ENCODE data around the gene DNAI7. TPM values are rescaled to one million over a fixed set of nuclear protein-coding genes. Genes with fewer than 3 reads are reported as not detected.

The DNAI7 gene
- total RNA-seq, 2 donors from 2014 or later = not detected

DNA sequence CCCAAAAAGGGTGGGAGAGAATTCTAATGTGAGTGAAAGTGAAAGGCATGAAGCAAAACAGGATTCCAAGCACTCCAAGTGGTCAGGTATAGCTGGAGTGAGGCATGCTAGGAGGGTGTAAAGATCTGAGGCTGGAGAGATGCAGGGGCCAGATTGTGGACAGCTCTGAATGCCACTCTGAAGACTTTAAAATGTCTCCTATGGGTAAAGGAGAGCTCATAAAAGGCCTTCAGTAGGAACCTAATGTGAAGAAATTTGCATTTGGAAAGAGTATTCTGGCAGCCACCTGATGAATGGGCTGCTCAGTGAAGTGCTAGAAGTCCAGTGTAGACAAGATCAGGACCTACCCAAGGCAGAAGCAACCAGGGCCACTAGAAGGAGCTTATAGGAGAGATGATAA is 68.9 kb downstream of the DNAI7 start:
- no peak overlapping the region for H3K27ac ChIP-seq
- no peaks in the 10 kb centered on the region for H3K27me3 ChIP-seq
- H3K9ac ChIP-seq (ENCODE audit: low read depth in 2 of 2, low read length in 2 of 2) = no peak overlapping the region
- no peaks in the 10 kb centered on the region for H3K36me3 ChIP-seq
- H3K9me3 ChIP-seq = no peaks in the 10 kb centered on the region
- no peak for TF ChIP-seq CTCF (IDR thresholded peaks at IDR 0.05)
- no peak for DNase-seq
- H3K4me1 ChIP-seq = no peaks in the 10 kb centered on the region
- intact Hi-C loops (cut with DNase I) = no loop called here
- H3K4me3 ChIP-seq = no peak overlapping the region

GRCh38 chr12:25124493-25124892 is 70.5 kb downstream of the DNAI7 start:
- H3K27me3 ChIP-seq = no peaks in the 10 kb centered on the region
- no peaks in the 10 kb centered on the region for H3K9me3 ChIP-seq
- intact Hi-C loops (cut with DNase I) = no loop called here
- H3K9ac ChIP-seq (ENCODE audit: low read depth in 2 of 2, low read length in 2 of 2) = no peak overlapping the region
- no peak for DNase-seq
- TF ChIP-seq CTCF (IDR thresholded peaks at IDR 0.05) = no peak
- H3K4me1 ChIP-seq = no peaks in the 10 kb centered on the region
- H3K27ac ChIP-seq = no peak overlapping the region
- H3K36me3 ChIP-seq = no peaks in the 10 kb centered on the region
- no peak overlapping the region for H3K4me3 ChIP-seq

DNA sequence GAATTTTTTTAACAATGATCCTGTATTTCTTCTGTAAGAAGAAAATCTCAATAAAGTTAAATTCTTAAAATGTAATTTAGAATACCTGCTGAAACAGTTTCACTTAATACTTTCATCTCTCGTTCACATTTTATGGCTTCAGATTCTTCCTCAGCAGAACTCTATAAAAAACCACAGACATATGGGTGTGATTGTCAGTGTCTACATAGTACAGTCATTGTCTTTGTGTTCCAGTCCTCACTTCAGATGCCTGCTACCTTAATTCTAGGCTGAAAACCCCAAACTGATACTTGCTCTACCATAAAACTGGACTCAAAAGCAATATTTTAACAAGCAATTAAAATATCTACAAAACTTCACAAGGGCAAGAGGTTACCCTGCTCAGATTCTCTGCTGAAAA is 71.8 kb downstream of the DNAI7 start:
- intact Hi-C loops (cut with DNase I) = no loop called here
- H3K27ac ChIP-seq = no peak overlapping the region
- H3K9me3 ChIP-seq = no peaks in the 10 kb centered on the region
- no peaks in the 10 kb centered on the region for H3K36me3 ChIP-seq
- H3K27me3 ChIP-seq = no peaks in the 10 kb centered on the region
- no peak for TF ChIP-seq CTCF (IDR thresholded peaks at IDR 0.05)
- no peaks in the 10 kb centered on the region for H3K4me1 ChIP-seq
- no peak for DNase-seq
- no peak overlapping the region for H3K4me3 ChIP-seq
- H3K9ac ChIP-seq (ENCODE audit: low read depth in 2 of 2, low read length in 2 of 2) = no peak overlapping the region

DNA sequence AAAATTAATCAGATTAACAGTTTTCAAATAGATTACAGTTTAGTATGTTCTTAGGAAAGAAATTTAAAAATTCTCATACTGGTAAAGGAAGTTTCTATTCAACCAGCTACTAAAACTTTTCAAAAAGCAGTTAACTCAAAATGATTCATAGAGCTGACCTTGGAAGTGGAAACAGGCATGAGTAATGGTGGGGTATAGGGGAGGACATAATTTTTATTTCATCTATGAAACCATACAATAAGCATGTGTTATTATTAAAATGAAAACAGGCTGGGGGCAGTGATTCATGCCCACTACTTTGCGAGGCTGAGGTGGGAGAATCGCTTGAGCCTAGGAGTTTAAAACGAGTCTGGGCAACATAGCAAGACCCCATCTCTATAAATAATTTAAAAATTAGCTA is 73.0 kb downstream of the DNAI7 start:
- TF ChIP-seq CTCF (IDR thresholded peaks at IDR 0.05) = no peak
- Histone ChIP-seq H3K36me3 (no peaks in the 10 kb centered on the region), H3K9ac (ENCODE audit: low read depth in 2 of 2, low read length in 2 of 2) (no peak overlapping the region), H3K27ac (no peak overlapping the region), H3K27me3 (no peaks in the 10 kb centered on the region), H3K4me1 (no peaks in the 10 kb centered on the region), H3K4me3 (no peak overlapping the region), H3K9me3 (no peaks in the 10 kb centered on the region)
- intact Hi-C loops (cut with DNase I) = no loop called here
- no peak for DNase-seq

DNA sequence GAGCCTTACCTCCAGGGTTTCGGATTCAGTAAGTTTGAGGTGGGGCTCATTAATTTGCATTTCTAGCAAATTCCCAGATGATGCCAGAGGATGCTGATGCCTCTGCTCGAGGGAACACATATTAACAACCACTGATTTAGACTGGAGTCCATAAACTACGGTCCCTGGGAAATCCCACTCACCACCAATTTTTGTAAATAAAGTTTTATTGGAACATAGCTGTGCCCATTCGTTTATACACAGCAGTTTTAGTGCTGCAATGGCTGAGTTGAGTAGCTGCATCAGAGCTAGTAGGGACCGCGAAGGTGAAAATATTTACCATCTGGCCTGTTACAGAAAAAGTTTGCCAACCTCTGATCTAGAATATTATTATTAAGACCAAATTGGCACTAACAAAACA is 73.8 kb downstream of the DNAI7 start:
- no peak for DNase-seq
- Histone ChIP-seq H3K9me3 (no peaks in the 10 kb centered on the region), H3K4me3 (no peak overlapping the region), H3K27ac (no peak overlapping the region), H3K4me1 (no peaks in the 10 kb centered on the region), H3K36me3 (no peaks in the 10 kb centered on the region), H3K27me3 (no peaks in the 10 kb centered on the region), H3K9ac (ENCODE audit: low read depth in 2 of 2, low read length in 2 of 2) (no peak overlapping the region)
- TF ChIP-seq CTCF (IDR thresholded peaks at IDR 0.05) = no peak
- intact Hi-C loops (cut with DNase I) = no loop called here

DNA sequence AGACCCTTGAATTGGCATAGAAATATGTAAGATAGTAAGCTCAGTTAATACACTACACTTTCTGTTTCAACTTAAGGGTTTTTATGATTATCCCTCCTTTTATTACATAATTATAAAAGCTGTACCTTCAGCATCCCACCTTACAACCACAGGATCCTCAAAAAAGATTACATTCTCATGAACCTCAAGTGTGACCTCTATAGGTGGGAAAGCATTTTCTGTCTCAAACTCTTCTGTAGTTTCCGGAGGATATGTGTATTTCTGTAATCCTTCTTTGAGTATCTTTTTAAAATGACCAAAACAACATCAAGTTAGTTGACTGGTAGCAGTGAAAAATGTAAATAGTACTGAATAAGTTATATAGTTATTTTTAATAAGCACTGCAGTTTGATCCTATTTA is 75.9 kb downstream of the DNAI7 start:
- Histone ChIP-seq H3K4me1 (no peaks in the 10 kb centered on the region), H3K9ac (ENCODE audit: low read depth in 2 of 2, low read length in 2 of 2) (no peak overlapping the region), H3K9me3 (no peaks in the 10 kb centered on the region), H3K36me3 (no peaks in the 10 kb centered on the region), H3K27me3 (no peaks in the 10 kb centered on the region), H3K27ac (no peak overlapping the region), H3K4me3 (no peak overlapping the region)
- DNase-seq = no peak
- TF ChIP-seq CTCF (IDR thresholded peaks at IDR 0.05) = no peak
- intact Hi-C loops (cut with DNase I) = no loop called here

Measured in colonic mucosa (tissue), 4 donors.